ENCODE results near the gene CEP128.

Gene CEP128

GRCh38 chr14:80751285-80751684 is 190.3 kb downstream of the CEP128 start:
- no peaks in the 10 kb centered on the region for H3K27me3 Mint-ChIP-seq
- H3K9me3 Mint-ChIP-seq (ENCODE audit: low read depth): peaks cover 3% of the 10 kb centered on the region
- peaks cover 2% of the 10 kb centered on the region for H3K4me1 Mint-ChIP-seq (ENCODE audit: low read depth)
- H3K4me3 Mint-ChIP-seq: no peak overlapping the region
- no peak overlapping the region for H3K27ac Mint-ChIP-seq
- peaks cover 18% of the 10 kb centered on the region for H3K36me3 Mint-ChIP-seq

DNA sequence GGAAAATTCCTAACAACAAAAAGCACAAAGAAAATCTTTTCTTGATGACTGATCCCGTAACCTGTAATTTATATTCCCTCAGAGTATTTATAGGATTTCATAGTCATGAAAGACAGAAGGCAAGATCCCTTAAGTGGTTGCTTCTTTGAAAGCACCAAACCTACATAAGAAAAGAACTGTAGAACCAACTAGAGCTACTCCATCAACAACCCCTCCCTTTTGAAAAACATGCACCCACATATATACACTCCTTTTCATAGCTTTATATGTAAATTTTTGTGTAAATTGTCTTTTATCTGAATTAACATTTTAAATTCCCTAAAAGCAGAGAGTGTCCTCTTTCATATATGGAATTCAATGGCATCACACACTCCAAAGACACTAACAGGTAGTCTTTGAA is 215.3 kb downstream of the CEP128 start:
- H3K27ac Mint-ChIP-seq: no peak overlapping the region
- H3K9me3 Mint-ChIP-seq (ENCODE audit: low read depth): no peaks in the 10 kb centered on the region
- no peaks in the 10 kb centered on the region for H3K27me3 Mint-ChIP-seq
- H3K36me3 Mint-ChIP-seq: peaks cover 6% of the 10 kb centered on the region
- H3K4me3 Mint-ChIP-seq: no peak overlapping the region
- H3K4me1 Mint-ChIP-seq (ENCODE audit: low read depth): no peaks in the 10 kb centered on the region

GRCh38 chr14:80718940-80719339 is 222.6 kb downstream of the CEP128 start:
- Mint-ChIP-seq H3K9me3 (ENCODE audit: low read depth) (no peaks in the 10 kb centered on the region), H3K27ac (no peak overlapping the region), H3K36me3 (peaks cover 2% of the 10 kb centered on the region), H3K4me3 (no peak overlapping the region), H3K27me3 (no peaks in the 10 kb centered on the region), H3K4me1 (ENCODE audit: low read depth) (peaks cover 7% of the 10 kb centered on the region)

- Mint-ChIP-seq H3K9me3 (ENCODE audit: low read depth) (no peaks in the 10 kb centered on the region), H3K27me3 (no peaks in the 10 kb centered on the region), H3K4me1 (ENCODE audit: low read depth) (peaks cover 7% of the 10 kb centered on the region), H3K4me3 (no peak overlapping the region), H3K27ac (no peak overlapping the region), H3K36me3 (peaks cover 5% of the 10 kb centered on the region)
Measured at GRCh38 chr14:80714474-80714873, 227.1 kb downstream of the CEP128 start.

DNA sequence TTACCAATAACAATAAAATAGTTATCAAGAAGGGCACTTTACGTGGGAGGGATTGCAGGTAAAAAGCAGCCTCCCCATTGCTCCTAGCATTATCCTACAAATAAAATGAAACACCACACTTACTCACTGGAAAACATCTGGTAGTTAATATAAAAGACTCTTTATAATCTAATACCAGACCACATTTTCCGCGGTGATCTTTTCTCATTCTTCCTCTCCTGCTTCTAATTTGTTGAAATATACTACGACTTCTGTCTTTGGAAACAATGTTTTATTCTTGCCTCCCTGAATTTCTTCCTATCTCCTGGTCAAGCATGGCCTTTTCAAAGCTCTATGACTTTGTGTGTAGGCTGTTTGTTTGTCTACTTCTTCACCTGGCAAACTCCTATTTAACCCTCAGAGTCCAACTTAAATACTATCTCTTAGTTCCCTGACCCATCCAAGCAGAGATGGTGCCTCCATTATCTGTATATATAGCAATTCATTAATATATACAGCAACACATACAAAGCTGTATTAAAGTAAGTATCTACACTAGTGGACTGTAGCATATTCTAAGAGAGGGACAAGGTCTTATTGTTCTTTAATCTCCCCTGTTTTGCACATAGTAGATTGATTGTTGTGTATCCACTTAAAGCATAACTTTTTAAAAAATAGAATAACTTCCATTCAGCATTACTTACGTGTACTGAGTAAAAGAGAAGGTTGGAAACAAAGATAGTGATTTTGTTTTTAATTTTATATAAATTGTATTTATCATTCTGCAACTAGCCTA is 228.3 kb downstream of the CEP128 start:
- Mint-ChIP-seq H3K4me1 (ENCODE audit: low read depth) (peaks cover 7% of the 10 kb centered on the region), H3K36me3 (peaks cover 5% of the 10 kb centered on the region), H3K27me3 (no peaks in the 10 kb centered on the region), H3K27ac (no peak overlapping the region), H3K9me3 (ENCODE audit: low read depth) (no peaks in the 10 kb centered on the region), H3K4me3 (no peak overlapping the region)

DNA sequence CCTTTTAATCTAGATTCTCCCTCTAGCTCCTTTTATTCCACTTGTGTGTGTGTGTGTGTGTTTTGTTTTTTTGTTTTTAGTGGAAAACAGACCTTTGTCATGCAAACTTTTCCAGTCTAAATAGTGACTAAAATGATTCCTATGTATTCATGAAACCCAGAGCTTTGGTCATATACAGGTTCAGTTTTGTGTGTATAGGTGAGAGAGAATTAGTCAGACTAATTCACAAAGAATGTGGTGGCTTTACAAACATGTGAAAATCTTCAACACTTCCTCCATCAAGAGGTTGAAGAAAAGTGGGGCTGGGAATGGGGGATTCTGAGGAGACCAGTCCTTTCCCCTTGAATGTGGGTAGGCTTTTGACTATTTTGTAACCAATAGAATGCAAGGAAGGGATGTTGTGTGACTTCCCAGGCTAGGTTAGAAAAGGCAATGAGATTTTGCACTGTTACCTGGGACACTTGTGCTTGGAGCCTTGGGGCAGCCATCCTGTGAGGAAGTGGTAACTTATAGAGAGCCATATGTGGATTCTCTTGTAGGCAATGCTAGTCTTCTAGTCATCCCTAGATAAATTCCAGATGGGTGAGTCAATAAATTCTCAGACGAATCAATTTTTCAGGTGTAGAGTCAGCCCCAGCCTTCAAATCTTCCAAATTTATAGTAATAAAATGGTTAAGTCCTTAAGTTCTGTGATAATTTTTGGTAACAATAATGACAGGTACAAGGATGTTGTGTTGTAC is 236.1 kb downstream of the CEP128 start:
- Mint-ChIP-seq H3K4me1 (ENCODE audit: low read depth) (no peaks in the 10 kb centered on the region), H3K27ac (no peak overlapping the region), H3K4me3 (no peak overlapping the region), H3K27me3 (no peaks in the 10 kb centered on the region), H3K36me3 (peaks cover 2% of the 10 kb centered on the region), H3K9me3 (ENCODE audit: low read depth) (no peaks in the 10 kb centered on the region)

- Mint-ChIP-seq H3K4me3 (no peak overlapping the region), H3K27me3 (no peaks in the 10 kb centered on the region), H3K36me3 (peaks cover 4% of the 10 kb centered on the region), H3K27ac (no peak overlapping the region), H3K9me3 (ENCODE audit: low read depth) (no peaks in the 10 kb centered on the region), H3K4me1 (ENCODE audit: low read depth) (no peaks in the 10 kb centered on the region)
Measured at GRCh38 chr14:80700601-80701000, 240.9 kb downstream of the CEP128 start.

DNA sequence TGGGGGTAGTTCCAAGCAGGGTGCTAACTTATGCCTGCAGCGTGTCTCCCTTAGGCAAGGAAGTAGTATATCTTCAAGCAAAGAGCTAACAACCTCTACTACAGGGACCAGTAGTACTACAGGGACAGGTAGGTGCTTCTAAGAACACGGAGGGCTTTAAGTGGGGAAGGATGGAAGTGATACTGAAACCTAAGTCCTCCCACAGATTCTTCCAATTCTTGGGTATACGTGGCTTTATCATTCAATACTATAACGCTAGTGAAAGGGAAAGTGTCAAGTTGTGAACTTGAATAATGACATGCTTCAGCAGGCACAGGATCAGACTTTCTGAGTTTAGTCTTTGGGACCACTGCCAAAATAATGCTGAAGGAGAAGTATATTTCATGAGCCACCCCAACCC is 241.7 kb downstream of the CEP128 start:
- Mint-ChIP-seq H3K27ac (no peak overlapping the region), H3K9me3 (ENCODE audit: low read depth) (no peaks in the 10 kb centered on the region), H3K27me3 (no peaks in the 10 kb centered on the region), H3K4me3 (no peak overlapping the region), H3K36me3 (peaks cover 9% of the 10 kb centered on the region), H3K4me1 (ENCODE audit: low read depth) (no peaks in the 10 kb centered on the region)

DNA sequence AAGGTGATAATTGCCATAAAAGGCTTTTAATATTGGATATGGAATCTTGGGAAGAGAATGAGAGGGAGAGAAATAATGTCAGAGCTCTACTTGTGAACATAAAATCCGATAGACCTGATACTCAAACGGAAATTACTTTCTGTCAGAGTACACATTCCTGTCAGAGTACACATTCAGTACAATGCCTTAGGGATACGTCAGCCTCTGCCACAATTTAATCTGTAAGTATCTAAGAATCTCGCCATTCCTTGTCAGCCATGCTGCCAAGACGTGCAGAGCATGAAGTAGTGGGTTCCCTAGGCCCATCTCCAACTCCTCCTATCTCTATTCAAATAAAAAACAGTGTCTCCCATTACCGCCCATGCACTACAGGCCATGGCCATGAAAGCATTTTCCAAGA is 242.6 kb downstream of the CEP128 start:
- H3K27me3 Mint-ChIP-seq: no peaks in the 10 kb centered on the region
- no peak overlapping the region for H3K4me3 Mint-ChIP-seq
- H3K4me1 Mint-ChIP-seq (ENCODE audit: low read depth): no peaks in the 10 kb centered on the region
- H3K36me3 Mint-ChIP-seq: peaks cover 7% of the 10 kb centered on the region
- H3K9me3 Mint-ChIP-seq (ENCODE audit: low read depth): no peaks in the 10 kb centered on the region
- H3K27ac Mint-ChIP-seq: no peak overlapping the region

DNA sequence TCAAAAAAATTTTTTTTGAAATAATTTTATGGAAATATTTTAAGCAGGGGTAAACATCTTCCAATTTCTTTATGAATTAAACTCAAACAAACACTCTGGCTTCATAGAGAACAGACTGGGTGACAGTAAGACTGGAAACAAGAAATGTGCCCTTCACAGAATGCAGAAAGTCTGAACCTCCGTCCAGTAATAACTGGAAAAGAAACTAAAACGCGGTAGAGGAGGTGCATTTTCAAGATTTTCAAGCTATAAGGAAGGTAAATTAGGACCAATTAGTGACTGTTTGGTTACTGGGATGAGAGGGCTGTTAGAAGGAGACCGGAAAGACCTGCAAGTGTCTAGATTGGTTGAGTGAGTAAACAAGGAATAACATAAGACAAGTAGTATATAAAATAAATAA is 245.7 kb downstream of the CEP128 start:
- Mint-ChIP-seq H3K9me3 (ENCODE audit: low read depth) (no peaks in the 10 kb centered on the region), H3K4me1 (ENCODE audit: low read depth) (no peaks in the 10 kb centered on the region), H3K27ac (no peak overlapping the region), H3K4me3 (no peak overlapping the region), H3K36me3 (peaks cover 10% of the 10 kb centered on the region), H3K27me3 (no peaks in the 10 kb centered on the region)

- Mint-ChIP-seq H3K36me3 (peaks cover 9% of the 10 kb centered on the region), H3K9me3 (ENCODE audit: low read depth) (no peaks in the 10 kb centered on the region), H3K27me3 (no peaks in the 10 kb centered on the region), H3K4me3 (no peak overlapping the region), H3K27ac (no peak overlapping the region), H3K4me1 (ENCODE audit: low read depth) (no peaks in the 10 kb centered on the region)
Measured at GRCh38 chr14:80692903-80693302, 248.6 kb downstream of the CEP128 start.

DNA sequence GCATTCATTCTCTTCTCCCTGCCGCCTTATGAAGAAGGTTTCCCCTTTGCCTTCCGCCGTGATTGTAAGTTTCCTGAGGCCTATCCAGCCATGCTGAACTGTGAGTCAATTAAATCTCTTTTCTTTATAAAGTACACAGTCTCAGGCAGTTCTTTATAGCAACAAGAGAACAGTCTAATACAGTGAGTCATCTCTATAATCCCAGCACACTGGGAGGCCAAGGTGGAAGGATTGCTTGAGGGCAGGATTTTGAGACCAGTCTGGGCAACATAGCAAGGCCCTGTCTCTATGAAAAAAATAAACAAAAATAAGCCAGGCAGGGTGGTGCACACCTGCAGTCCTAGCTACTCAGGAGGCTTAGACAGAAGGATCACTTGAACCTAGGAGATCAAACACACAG is 259.9 kb downstream of the CEP128 start:
- Mint-ChIP-seq H3K36me3 (peaks cover 29% of the 10 kb centered on the region), H3K27ac (no peak overlapping the region), H3K27me3 (no peaks in the 10 kb centered on the region), H3K9me3 (ENCODE audit: low read depth) (peaks cover 29% of the 10 kb centered on the region), H3K4me3 (no peak overlapping the region), H3K4me1 (ENCODE audit: low read depth) (no peaks in the 10 kb centered on the region)

- H3K4me3 Mint-ChIP-seq: no peak overlapping the region
- no peak overlapping the region for H3K27ac Mint-ChIP-seq
- H3K27me3 Mint-ChIP-seq: no peaks in the 10 kb centered on the region
- H3K4me1 Mint-ChIP-seq (ENCODE audit: low read depth): no peaks in the 10 kb centered on the region
- peaks cover 35% of the 10 kb centered on the region for H3K9me3 Mint-ChIP-seq (ENCODE audit: low read depth)
- H3K36me3 Mint-ChIP-seq: peaks cover 25% of the 10 kb centered on the region
Measured at GRCh38 chr14:80679273-80679672, 262.3 kb downstream of the CEP128 start.

GRCh38 chr14:80678436-80678835 is 263.1 kb downstream of the CEP128 start:
- no peaks in the 10 kb centered on the region for H3K4me1 Mint-ChIP-seq (ENCODE audit: low read depth)

GRCh38 chr14:80669426-80669825 is 272.1 kb downstream of the CEP128 start:
- no peak overlapping the region for H3K27ac Mint-ChIP-seq
- H3K27me3 Mint-ChIP-seq: no peaks in the 10 kb centered on the region
- H3K9me3 Mint-ChIP-seq (ENCODE audit: low read depth): peaks cover 28% of the 10 kb centered on the region
- H3K4me1 Mint-ChIP-seq (ENCODE audit: low read depth): no peaks in the 10 kb centered on the region
- peaks cover 21% of the 10 kb centered on the region for H3K36me3 Mint-ChIP-seq
- no peak overlapping the region for H3K4me3 Mint-ChIP-seq

More at GRCh38 chr14:80678436-80678835, 263.1 kb downstream of the CEP128 start:
- H3K9me3 Mint-ChIP-seq (ENCODE audit: low read depth): peaks cover 29% of the 10 kb centered on the region
- no peak overlapping the region for H3K4me3 Mint-ChIP-seq
- H3K27ac Mint-ChIP-seq: no peak overlapping the region
- no peaks in the 10 kb centered on the region for H3K27me3 Mint-ChIP-seq
- H3K36me3 Mint-ChIP-seq: peaks cover 24% of the 10 kb centered on the region
